Measurements from ENCODE around the gene SDSL.

GRCh38 chr12:113425960-113426453 lies 3.8 kb downstream of the SDSL start:
- no peak for TF ChIP-seq POLR2AphosphoS5 (IDR thresholded peaks at IDR 0.05; ENCODE audit: low read depth, low read length)
- TF ChIP-seq FOXP2 (optimal IDR thresholded peaks at IDR 0.05; ENCODE audit: borderline replicate concordance, extremely low read depth, extremely low read length, insufficient read depth) = no peak
